Measurements from ENCODE around the gene ZNF784. TPM values are rescaled to one million over a fixed set of nuclear protein-coding genes. Genes with fewer than 3 reads are reported as not detected.

Gene ZNF784
- total and polyA plus RNA-seq, 2 of the 13 experiments (the other 11 are each of a cell fraction or from before 2014, with no cell fraction given): 4.1 to 4.2 TPM

- TF ChIP-seq KAT7 (CRISPR knock-in tag; IDR thresholded peaks at IDR 0.05; ENCODE audit: borderline replicate concordance) (no peak), KMT2B (CRISPR knock-in tag; IDR thresholded peaks at IDR 0.05) (no peak), MAFK (conservative IDR thresholded peaks at IDR 0.05 in 1 of 2, IDR thresholded peaks at IDR 0.05 in 1 of 2; ENCODE audit: low read length in 2 of 2) (no peak), FLYWCH1 (CRISPR knock-in tag; IDR thresholded peaks at IDR 0.05) (no peak), EZH2 (conservative IDR thresholded peaks at IDR 0.05; ENCODE audit: low read depth, low read length) (no peak), FOXP1 (IDR thresholded peaks at IDR 0.05) (no peak), FOXP1 (CRISPR knock-in tag; IDR thresholded peaks at IDR 0.05) (no peak), ZNF616 (CRISPR knock-in tag; IDR thresholded peaks at IDR 0.05; ENCODE audit: low read depth) (no peak), MYNN (CRISPR knock-in tag; IDR thresholded peaks at IDR 0.05; ENCODE audit: low read depth) (no peak), SMAD3 (CRISPR knock-in tag; IDR thresholded peaks at IDR 0.05) (no peak), HNRNPL (IDR thresholded peaks at IDR 0.05; ENCODE audit: low read depth, low read length) (no peak), ZNF780A (CRISPR knock-in tag; IDR thresholded peaks at IDR 0.05) (no peak), ZNF816 (CRISPR knock-in tag; IDR thresholded peaks at IDR 0.05; ENCODE audit: borderline replicate concordance) (no peak), ZNF543 (CRISPR knock-in tag; IDR thresholded peaks at IDR 0.05) (0 out of 2 replicates have a peak, but pooled peaks have one; percentile 37), ZNF513 (CRISPR knock-in tag; conservative IDR thresholded peaks at IDR 0.05) (no peak), ZNF17 (CRISPR knock-in tag; IDR thresholded peaks at IDR 0.05) (no peak), ZNF180 (CRISPR knock-in tag; IDR thresholded peaks at IDR 0.05; ENCODE audit: borderline replicate concordance, low read depth) (no peak), ZNF564 (CRISPR knock-in tag; IDR thresholded peaks at IDR 0.05) (peak; percentile 34; the same call in 1 of the 2 replicates), THAP7 (CRISPR knock-in tag; IDR thresholded peaks at IDR 0.05) (no peak), ZNF841 (CRISPR knock-in tag; IDR thresholded peaks at IDR 0.05; ENCODE audit: borderline replicate concordance) (no peak), HNRNPH1 (optimal IDR thresholded peaks at IDR 0.05; ENCODE audit: low read depth, low read length) (no peak), ZNF333 (CRISPR knock-in tag; IDR thresholded peaks at IDR 0.05; ENCODE audit: borderline replicate concordance) (no peak), SRSF9 (IDR thresholded peaks at IDR 0.05; ENCODE audit: borderline replicate concordance, insufficient read depth, low read depth, low read length, poor library complexity, severe bottlenecking) (no peak), THAP8 (CRISPR knock-in tag; IDR thresholded peaks at IDR 0.05; ENCODE audit: borderline replicate concordance) (no peak), NCOA5 (CRISPR knock-in tag; IDR thresholded peaks at IDR 0.05) (no peak), TAF15 (IDR thresholded peaks at IDR 0.05; ENCODE audit: low read depth, low read length, poor library complexity, severe bottlenecking) (no peak), SNAPC5 (CRISPR knock-in tag; IDR thresholded peaks at IDR 0.05; ENCODE audit: borderline replicate concordance) (no peak), FOXO1 (CRISPR knock-in tag; IDR thresholded peaks at IDR 0.05) (no peak), ZSCAN22 (CRISPR knock-in tag; IDR thresholded peaks at IDR 0.05) (no peak), RARA (CRISPR knock-in tag; IDR thresholded peaks at IDR 0.05) (no peak)
Measured at GRCh38 chr19:55624109-55625003, at the start of gene ZNF784 (continued).

Measured in HepG2 (cell line).